ENCODE measurements around the gene SPRR1A.

DNA sequence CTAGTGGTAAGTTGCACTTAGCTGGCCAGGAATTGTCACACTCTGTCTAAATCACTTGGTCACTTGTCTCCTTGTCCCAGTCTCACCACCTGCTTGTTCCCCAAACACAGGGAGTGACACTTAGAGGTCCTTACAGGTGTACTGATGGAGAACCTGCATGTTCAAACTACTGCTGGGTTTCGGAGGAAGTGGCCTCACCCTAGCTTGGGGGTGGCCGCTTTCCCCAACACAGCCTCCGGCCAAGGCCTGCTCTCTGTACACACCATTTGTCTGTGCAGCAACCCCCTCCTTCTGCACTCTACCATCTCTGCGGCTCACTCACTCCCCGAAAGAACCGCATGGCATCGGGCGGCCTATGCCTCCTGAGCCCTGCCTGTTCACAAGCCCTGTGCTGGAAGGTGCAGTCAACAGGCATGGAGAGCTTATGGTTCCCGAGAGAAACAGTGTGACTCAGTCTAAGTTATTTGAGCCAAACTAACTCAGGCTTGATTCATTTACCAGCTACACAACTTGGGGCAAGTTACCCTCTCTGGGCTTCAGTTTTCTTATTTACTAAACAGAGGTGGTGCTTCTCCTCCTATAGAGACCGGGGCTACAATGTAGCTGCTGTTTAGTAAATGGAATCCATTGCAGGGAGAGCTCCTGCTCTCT, 24.0 kb upstream of the SPRR1A start:
- TF ChIP-seq, protein P1, sequence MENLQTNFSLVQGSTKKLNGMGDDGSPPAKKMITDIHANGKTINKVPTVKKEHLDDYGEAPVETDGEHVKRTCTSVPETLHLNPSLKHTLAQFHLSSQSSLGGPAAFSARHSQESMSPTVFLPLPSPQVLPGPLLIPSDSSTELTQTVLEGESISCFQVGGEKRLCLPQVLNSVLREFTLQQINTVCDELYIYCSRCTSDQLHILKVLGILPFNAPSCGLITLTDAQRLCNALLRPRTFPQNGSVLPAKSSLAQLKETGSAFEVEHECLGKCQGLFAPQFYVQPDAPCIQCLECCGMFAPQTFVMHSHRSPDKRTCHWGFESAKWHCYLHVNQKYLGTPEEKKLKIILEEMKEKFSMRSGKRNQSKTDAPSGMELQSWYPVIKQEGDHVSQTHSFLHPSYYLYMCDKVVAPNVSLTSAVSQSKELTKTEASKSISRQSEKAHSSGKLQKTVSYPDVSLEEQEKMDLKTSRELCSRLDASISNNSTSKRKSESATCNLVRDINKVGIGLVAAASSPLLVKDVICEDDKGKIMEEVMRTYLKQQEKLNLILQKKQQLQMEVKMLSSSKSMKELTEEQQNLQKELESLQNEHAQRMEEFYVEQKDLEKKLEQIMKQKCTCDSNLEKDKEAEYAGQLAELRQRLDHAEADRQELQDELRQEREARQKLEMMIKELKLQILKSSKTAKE (IDR thresholded peaks at IDR 0.05; ENCODE audit: low read depth, poor library complexity, severe bottlenecking) = no peak
- TF ChIP-seq, protein P2, sequence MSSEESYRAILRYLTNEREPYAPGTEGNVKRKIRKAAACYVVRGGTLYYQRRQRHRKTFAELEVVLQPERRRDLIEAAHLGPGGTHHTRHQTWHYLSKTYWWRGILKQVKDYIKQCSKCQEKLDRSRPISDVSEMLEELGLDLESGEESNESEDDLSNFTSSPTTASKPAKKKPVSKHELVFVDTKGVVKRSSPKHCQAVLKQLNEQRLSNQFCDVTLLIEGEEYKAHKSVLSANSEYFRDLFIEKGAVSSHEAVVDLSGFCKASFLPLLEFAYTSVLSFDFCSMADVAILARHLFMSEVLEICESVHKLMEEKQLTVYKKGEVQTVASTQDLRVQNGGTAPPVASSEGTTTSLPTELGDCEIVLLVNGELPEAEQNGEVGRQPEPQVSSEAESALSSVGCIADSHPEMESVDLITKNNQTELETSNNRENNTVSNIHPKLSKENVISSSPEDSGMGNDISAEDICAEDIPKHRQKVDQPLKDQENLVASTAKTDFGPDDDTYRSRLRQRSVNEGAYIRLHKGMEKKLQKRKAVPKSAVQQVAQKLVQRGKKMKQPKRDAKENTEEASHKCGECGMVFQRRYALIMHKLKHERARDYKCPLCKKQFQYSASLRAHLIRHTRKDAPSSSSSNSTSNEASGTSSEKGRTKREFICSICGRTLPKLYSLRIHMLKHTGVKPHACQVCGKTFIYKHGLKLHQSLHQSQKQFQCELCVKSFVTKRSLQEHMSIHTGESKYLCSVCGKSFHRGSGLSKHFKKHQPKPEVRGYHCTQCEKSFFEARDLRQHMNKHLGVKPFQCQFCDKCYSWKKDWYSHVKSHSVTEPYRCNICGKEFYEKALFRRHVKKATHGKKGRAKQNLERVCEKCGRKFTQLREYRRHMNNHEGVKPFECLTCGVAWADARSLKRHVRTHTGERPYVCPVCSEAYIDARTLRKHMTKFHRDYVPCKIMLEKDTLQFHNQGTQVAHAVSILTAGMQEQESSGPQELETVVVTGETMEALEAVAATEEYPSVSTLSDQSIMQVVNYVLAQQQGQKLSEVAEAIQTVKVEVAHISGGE (CRISPR knock-in tag; IDR thresholded peaks at IDR 0.05) = no peak
- TF ChIP-seq POLR2A (IDR thresholded peaks at IDR 0.05; ENCODE audit: low read depth, low read length) (no peak), MYC (IDR thresholded peaks at IDR 0.05; ENCODE audit: insufficient read depth, insufficient read length, insufficient replicate concordance, low read length, severe bottlenecking) (no peak), SUZ12 (IDR thresholded peaks at IDR 0.05; ENCODE audit: unreplicated experiment) (no peak), CTCF (IDR thresholded peaks at IDR 0.05 in 2 of 3, conservative IDR thresholded peaks at IDR 0.05 in 1 of 3; ENCODE audit: control insufficient read depth in 2 of 3, extremely low read depth in 1 of 3, insufficient read depth in 1 of 3, low read depth in 3 of 3, low read length in 3 of 3) (no peak), CEBPB (IDR thresholded peaks at IDR 0.05; ENCODE audit: borderline replicate concordance in 1 of 2, low read depth in 2 of 2, low read length in 2 of 2) (no peak), ZBED1 (IDR thresholded peaks at IDR 0.05; ENCODE audit: borderline replicate concordance) (no peak), EED (IDR thresholded peaks at IDR 0.05; ENCODE audit: low read depth) (no peak), NFYA (IDR thresholded peaks at IDR 0.05; ENCODE audit: borderline replicate concordance, low read depth, low read length) (no peak), ESRRA (IDR thresholded peaks at IDR 0.05; ENCODE audit: low read length) (no peak), FOS (IDR thresholded peaks at IDR 0.05; ENCODE audit: borderline replicate concordance, extremely low read depth, insufficient read length) (no peak), FOXM1 (IDR thresholded peaks at IDR 0.05; ENCODE audit: low read depth, low read length) (no peak)
- TF ChIP-seq, protein P3, sequence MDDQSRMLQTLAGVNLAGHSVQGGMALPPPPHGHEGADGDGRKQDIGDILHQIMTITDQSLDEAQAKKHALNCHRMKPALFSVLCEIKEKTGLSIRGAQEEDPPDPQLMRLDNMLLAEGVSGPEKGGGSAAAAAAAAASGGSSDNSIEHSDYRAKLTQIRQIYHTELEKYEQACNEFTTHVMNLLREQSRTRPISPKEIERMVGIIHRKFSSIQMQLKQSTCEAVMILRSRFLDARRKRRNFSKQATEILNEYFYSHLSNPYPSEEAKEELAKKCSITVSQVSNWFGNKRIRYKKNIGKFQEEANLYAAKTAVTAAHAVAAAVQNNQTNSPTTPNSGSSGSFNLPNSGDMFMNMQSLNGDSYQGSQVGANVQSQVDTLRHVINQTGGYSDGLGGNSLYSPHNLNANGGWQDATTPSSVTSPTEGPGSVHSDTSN (IDR thresholded peaks at IDR 0.05; ENCODE audit: insufficient replicate concordance, low read depth, low read length) = no peak

Data from GM12878 (cell line).